Measurements from ENCODE around the gene FRK. TPM values are rescaled to one million over a fixed set of nuclear protein-coding genes. Genes with fewer than 3 reads are reported as not detected.

FRK gene
- total and polyA plus RNA-seq, 2 experiments from 2014 or later = 2.7 to 16.9 TPM

DNA sequence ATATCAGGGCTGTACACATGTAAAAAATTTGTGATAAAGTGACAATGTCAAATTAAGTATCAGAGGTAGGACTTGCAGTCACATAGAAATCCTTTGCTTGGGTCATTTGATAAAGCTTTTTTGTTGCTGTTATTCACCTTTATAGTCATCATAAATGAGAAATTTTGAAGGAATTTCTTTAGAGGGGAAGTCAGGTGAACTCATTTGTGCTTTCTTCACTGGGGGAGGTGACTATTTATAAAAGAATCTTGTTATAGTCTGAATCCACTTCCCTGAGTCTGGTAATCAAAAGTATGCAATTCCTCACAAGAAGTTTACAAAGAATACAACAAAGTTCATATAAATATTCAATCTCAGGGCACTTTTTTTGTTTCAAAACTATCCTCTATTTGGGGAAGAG lies 47.7 kb downstream of the FRK start:
- Histone ChIP-seq H3K4me3 (no peak overlapping the region), H2AFZ (no peak overlapping the region), H4K20me1 (ENCODE audit: insufficient read depth, poor library complexity, severe bottlenecking) (no peaks in the 10 kb centered on the region), H3K4me2 (peak overlapping the region; percentile 32), H3K27ac (peak overlapping the region; percentile 48), H3K4me1 (ENCODE audit: insufficient read depth) (peaks cover 60% of the 10 kb centered on the region), H3K9me2 (replicated peaks; ENCODE audit: insufficient read depth) (no peaks in the 10 kb centered on the region), H3K27me3 (no peaks in the 10 kb centered on the region), H3K79me2 (peaks cover 24% of the 10 kb centered on the region), H3K9me3 (ENCODE audit: low read depth) (no peaks in the 10 kb centered on the region), H3K36me3 (replicated peaks; ENCODE audit: insufficient read depth, low read depth) (no peaks in the 10 kb centered on the region)
- TF ChIP-seq EZH2phosphoT487 (IDR thresholded peaks at IDR 0.05; ENCODE audit: low read depth, severe bottlenecking, unreplicated experiment) = no peak
- no peak for TF ChIP-seq EZH2 (IDR thresholded peaks at IDR 0.05; ENCODE audit: borderline replicate concordance)
- TF ChIP-seq, protein P1, sequence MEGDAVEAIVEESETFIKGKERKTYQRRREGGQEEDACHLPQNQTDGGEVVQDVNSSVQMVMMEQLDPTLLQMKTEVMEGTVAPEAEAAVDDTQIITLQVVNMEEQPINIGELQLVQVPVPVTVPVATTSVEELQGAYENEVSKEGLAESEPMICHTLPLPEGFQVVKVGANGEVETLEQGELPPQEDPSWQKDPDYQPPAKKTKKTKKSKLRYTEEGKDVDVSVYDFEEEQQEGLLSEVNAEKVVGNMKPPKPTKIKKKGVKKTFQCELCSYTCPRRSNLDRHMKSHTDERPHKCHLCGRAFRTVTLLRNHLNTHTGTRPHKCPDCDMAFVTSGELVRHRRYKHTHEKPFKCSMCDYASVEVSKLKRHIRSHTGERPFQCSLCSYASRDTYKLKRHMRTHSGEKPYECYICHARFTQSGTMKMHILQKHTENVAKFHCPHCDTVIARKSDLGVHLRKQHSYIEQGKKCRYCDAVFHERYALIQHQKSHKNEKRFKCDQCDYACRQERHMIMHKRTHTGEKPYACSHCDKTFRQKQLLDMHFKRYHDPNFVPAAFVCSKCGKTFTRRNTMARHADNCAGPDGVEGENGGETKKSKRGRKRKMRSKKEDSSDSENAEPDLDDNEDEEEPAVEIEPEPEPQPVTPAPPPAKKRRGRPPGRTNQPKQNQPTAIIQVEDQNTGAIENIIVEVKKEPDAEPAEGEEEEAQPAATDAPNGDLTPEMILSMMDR (IDR thresholded peaks at IDR 0.05; ENCODE audit: poor library complexity) = no peak
- DNase-seq (ENCODE audit: low spot score) = no peak

DNA sequence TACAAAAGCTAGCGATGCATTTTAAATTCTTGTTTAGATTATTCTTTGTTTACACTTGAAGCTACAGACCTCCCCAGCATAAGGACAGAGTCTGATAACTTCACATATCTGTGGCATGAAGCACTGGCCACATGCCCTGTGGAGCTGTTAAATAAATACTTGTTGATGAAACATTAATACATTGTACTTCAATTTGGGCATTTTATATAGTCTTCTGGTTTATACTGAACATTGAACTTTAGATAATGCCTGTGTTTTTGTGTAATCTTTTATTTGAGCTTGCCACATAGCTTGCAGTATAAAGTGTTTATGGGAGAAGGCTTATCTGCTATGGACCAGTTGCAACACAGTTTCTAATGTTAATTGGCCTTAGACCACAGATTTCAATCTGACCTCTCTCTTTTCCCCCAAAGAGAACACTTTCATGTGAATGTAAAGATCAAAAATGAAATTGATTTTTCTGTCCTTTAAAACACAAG lies 48.2 kb downstream of the FRK start:
- TF ChIP-seq EZH2 (IDR thresholded peaks at IDR 0.05; ENCODE audit: borderline replicate concordance) = no peak
- no peak for TF ChIP-seq EZH2phosphoT487 (IDR thresholded peaks at IDR 0.05; ENCODE audit: low read depth, severe bottlenecking, unreplicated experiment)
- TF ChIP-seq, protein P1 (IDR thresholded peaks at IDR 0.05; ENCODE audit: poor library complexity) = no peak
- H3K27me3 ChIP-seq = no peaks in the 10 kb centered on the region
- H3K36me3 ChIP-seq (replicated peaks; ENCODE audit: insufficient read depth, low read depth) = no peaks in the 10 kb centered on the region
- H3K4me3 ChIP-seq = no peak overlapping the region
- peaks cover 26% of the 10 kb centered on the region for H3K79me2 ChIP-seq
- peak overlapping the region; percentile 48 for H3K27ac ChIP-seq
- no peak overlapping the region for H2AFZ ChIP-seq
- no peaks in the 10 kb centered on the region for H4K20me1 ChIP-seq (ENCODE audit: insufficient read depth, poor library complexity, severe bottlenecking)
- DNase-seq (ENCODE audit: low spot score) = no peak
- no peaks in the 10 kb centered on the region for H3K9me2 ChIP-seq (replicated peaks; ENCODE audit: insufficient read depth)
- H3K4me2 ChIP-seq = peak overlapping the region; percentile 32
- peaks cover 56% of the 10 kb centered on the region for H3K4me1 ChIP-seq (ENCODE audit: insufficient read depth)
- WGBS (ENCODE audit: low lambda C conversion rate, missing lambda C conversion rate) = 36% methylated on average over 1 of the region's 1 CpG
- H3K9me3 ChIP-seq (ENCODE audit: low read depth) = no peaks in the 10 kb centered on the region

DNA sequence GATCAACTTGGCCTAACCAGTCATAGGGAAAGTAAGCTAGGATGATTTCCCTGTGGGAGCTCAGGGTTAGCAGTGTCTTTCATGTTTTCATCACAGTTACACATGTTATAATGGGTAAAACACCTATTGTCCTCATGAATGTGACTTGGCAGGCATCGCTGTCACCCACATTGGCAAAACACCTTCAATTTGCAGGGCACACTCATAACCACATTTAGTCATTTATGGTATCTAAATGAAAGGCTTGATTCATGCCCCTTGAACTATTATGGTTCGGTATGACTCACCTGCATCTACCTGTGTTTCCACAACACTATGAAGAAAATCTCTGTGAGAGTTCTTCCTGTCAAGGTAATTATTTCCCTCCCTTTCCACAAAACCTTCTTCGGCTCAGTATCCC lies 49.2 kb downstream of the FRK start:
- peaks cover 46% of the 10 kb centered on the region for H3K4me1 ChIP-seq (ENCODE audit: insufficient read depth)
- no peaks in the 10 kb centered on the region for H3K9me3 ChIP-seq (ENCODE audit: low read depth)
- TF ChIP-seq, protein P1 (IDR thresholded peaks at IDR 0.05; ENCODE audit: poor library complexity) = no peak
- no peak for TF ChIP-seq EZH2phosphoT487 (IDR thresholded peaks at IDR 0.05; ENCODE audit: low read depth, severe bottlenecking, unreplicated experiment)
- no peak for TF ChIP-seq EZH2 (IDR thresholded peaks at IDR 0.05; ENCODE audit: borderline replicate concordance)
- H2AFZ ChIP-seq = no peak overlapping the region
- peak overlapping the region; percentile 32 for H3K4me2 ChIP-seq
- peaks cover 27% of the 10 kb centered on the region for H3K79me2 ChIP-seq
- H3K27me3 ChIP-seq = no peaks in the 10 kb centered on the region
- H4K20me1 ChIP-seq (ENCODE audit: insufficient read depth, poor library complexity, severe bottlenecking) = no peaks in the 10 kb centered on the region
- H3K9me2 ChIP-seq (replicated peaks; ENCODE audit: insufficient read depth) = no peaks in the 10 kb centered on the region
- no peak overlapping the region for H3K4me3 ChIP-seq
- peak overlapping the region; percentile 19 for H3K27ac ChIP-seq
- no peaks in the 10 kb centered on the region for H3K36me3 ChIP-seq (replicated peaks; ENCODE audit: insufficient read depth, low read depth)
- 76% methylated on average over 3 of the region's 3 CpGs for WGBS (ENCODE audit: low lambda C conversion rate, missing lambda C conversion rate)
- DNase-seq (ENCODE audit: low spot score) = no peak
